ENCODE measurements around the gene SLC25A38. TPM values are rescaled to one million over a fixed set of nuclear protein-coding genes. Genes with fewer than 3 reads are reported as not detected.
A peak's percentile ranks its signal among the peaks of the same experiment; 100 is the strongest.

SLC25A38 gene
- total and polyA plus RNA-seq, 10 of the 15 experiments (the other 5 are each of a cell fraction or from before 2014, with no cell fraction given) = 15.2 to 55.2 (median 39.2) TPM

DNA sequence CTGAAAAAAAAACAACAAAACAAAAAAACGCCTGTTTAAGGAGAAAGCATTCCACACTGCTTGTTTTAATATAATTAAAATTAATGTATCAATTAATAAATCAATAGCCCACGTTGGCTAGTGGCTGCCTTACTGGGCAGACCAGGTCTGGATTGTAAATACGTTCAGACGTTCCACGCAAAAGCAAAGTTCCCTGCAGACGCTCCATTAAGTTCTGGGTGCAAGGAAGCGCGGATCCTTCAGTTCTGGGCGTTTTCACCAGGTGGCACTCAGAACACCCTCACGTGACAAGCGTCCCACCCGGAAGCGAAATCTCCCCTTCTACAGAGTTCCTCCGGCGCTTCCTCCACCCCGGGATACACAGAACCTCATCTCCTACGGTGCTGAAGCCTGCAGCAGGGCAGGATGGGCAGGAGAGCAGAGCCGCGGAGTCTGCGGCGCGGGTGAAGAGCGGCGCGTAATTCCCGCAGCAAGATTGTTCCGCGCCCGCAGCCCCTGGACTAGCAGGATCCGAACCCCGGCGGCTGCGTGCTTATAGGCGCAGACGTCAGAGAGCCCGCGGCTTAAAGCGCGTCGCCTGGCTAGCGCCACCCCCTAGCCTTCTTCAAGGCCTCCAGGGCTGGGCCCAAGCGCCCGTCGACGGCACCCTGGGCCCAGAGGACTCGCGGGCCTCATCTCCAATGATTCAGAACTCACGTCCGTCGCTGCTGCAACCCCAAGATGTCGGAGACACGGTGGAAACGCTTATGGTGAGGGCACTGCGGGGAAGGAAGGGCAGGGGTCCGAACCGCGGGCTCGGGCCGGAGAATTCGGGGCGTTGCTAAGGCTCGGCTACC lies at the start of gene SLC25A38 (continued):
- TF ChIP-seq POLR2AphosphoS5 (IDR thresholded peaks at IDR 0.05; ENCODE audit: low read length) (peak; percentile 58), NBN (IDR thresholded peaks at IDR 0.05) (0 out of 2 replicates have a peak, but pooled peaks have one; percentile 75), ZNF622 (IDR thresholded peaks at IDR 0.05) (no peak), STAT1 (conservative IDR thresholded peaks at IDR 0.05) (no peak), MTA2 (IDR thresholded peaks at IDR 0.05; ENCODE audit: low read depth) (no peak), TBL1XR1 (IDR thresholded peaks at IDR 0.05; ENCODE audit: low read depth, low read length) (peak; percentile 20; the same call in 1 of the 2 replicates), MTA3 (IDR thresholded peaks at IDR 0.05; ENCODE audit: borderline replicate concordance, low read length) (no peak), IKZF2 (IDR thresholded peaks at IDR 0.05) (peak; percentile 52 to 62; a peak in 2 of 4 replicates), JUNB (IDR thresholded peaks at IDR 0.05) (no peak), CHD4 (IDR thresholded peaks at IDR 0.05) (no peak), YBX1 (IDR thresholded peaks at IDR 0.05) (no peak), MEF2A (IDR thresholded peaks at IDR 0.05; ENCODE audit: insufficient read depth, low read depth, low read length) (no peak)
- TF ChIP-seq, protein P1, sequence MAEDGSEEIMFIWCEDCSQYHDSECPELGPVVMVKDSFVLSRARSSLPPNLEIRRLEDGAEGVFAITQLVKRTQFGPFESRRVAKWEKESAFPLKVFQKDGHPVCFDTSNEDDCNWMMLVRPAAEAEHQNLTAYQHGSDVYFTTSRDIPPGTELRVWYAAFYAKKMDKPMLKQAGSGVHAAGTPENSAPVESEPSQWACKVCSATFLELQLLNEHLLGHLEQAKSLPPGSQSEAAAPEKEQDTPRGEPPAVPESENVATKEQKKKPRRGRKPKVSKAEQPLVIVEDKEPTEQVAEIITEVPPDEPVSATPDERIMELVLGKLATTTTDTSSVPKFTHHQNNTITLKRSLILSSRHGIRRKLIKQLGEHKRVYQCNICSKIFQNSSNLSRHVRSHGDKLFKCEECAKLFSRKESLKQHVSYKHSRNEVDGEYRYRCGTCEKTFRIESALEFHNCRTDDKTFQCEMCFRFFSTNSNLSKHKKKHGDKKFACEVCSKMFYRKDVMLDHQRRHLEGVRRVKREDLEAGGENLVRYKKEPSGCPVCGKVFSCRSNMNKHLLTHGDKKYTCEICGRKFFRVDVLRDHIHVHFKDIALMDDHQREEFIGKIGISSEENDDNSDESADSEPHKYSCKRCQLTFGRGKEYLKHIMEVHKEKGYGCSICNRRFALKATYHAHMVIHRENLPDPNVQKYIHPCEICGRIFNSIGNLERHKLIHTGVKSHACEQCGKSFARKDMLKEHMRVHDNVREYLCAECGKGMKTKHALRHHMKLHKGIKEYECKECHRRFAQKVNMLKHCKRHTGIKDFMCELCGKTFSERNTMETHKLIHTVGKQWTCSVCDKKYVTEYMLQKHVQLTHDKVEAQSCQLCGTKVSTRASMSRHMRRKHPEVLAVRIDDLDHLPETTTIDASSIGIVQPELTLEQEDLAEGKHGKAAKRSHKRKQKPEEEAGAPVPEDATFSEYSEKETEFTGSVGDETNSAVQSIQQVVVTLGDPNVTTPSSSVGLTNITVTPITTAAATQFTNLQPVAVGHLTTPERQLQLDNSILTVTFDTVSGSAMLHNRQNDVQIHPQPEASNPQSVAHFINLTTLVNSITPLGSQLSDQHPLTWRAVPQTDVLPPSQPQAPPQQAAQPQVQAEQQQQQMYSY (CRISPR knock-in tag; IDR thresholded peaks at IDR 0.05) = no peak
- TF ChIP-seq, protein P2, sequence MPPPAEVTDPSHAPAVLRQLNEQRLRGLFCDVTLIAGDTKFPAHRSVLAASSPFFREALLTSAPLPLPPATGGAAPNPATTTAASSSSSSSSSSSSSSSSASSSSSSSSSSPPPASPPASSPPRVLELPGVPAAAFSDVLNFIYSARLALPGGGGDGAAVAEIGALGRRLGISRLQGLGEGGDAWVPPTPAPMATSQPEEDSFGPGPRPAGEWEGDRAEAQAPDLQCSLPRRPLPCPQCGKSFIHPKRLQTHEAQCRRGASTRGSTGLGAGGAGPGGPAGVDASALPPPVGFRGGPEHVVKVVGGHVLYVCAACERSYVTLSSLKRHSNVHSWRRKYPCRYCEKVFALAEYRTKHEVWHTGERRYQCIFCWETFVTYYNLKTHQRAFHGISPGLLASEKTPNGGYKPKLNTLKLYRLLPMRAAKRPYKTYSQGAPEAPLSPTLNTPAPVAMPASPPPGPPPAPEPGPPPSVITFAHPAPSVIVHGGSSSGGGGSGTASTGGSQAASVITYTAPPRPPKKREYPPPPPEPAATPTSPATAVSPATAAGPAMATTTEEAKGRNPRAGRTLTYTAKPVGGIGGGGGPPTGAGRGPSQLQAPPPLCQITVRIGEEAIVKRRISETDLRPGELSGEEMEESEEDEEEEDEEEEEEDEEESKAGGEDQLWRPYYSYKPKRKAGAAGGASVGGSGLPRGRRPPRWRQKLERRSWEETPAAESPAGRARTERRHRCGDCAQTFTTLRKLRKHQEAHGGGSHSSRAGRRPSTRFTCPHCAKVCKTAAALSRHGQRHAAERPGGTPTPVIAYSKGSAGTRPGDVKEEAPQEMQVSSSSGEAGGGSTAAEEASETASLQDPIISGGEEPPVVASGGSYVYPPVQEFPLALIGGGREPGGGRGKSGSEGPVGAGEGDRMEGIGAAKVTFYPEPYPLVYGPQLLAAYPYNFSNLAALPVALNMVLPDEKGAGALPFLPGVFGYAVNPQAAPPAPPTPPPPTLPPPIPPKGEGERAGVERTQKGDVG (CRISPR knock-in tag; IDR thresholded peaks at IDR 0.05) = no peak
- TF ChIP-seq, protein P3, sequence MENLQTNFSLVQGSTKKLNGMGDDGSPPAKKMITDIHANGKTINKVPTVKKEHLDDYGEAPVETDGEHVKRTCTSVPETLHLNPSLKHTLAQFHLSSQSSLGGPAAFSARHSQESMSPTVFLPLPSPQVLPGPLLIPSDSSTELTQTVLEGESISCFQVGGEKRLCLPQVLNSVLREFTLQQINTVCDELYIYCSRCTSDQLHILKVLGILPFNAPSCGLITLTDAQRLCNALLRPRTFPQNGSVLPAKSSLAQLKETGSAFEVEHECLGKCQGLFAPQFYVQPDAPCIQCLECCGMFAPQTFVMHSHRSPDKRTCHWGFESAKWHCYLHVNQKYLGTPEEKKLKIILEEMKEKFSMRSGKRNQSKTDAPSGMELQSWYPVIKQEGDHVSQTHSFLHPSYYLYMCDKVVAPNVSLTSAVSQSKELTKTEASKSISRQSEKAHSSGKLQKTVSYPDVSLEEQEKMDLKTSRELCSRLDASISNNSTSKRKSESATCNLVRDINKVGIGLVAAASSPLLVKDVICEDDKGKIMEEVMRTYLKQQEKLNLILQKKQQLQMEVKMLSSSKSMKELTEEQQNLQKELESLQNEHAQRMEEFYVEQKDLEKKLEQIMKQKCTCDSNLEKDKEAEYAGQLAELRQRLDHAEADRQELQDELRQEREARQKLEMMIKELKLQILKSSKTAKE (IDR thresholded peaks at IDR 0.05; ENCODE audit: low read depth, poor library complexity, severe bottlenecking) = peak; percentile 16
- TF ChIP-seq, protein P4, sequence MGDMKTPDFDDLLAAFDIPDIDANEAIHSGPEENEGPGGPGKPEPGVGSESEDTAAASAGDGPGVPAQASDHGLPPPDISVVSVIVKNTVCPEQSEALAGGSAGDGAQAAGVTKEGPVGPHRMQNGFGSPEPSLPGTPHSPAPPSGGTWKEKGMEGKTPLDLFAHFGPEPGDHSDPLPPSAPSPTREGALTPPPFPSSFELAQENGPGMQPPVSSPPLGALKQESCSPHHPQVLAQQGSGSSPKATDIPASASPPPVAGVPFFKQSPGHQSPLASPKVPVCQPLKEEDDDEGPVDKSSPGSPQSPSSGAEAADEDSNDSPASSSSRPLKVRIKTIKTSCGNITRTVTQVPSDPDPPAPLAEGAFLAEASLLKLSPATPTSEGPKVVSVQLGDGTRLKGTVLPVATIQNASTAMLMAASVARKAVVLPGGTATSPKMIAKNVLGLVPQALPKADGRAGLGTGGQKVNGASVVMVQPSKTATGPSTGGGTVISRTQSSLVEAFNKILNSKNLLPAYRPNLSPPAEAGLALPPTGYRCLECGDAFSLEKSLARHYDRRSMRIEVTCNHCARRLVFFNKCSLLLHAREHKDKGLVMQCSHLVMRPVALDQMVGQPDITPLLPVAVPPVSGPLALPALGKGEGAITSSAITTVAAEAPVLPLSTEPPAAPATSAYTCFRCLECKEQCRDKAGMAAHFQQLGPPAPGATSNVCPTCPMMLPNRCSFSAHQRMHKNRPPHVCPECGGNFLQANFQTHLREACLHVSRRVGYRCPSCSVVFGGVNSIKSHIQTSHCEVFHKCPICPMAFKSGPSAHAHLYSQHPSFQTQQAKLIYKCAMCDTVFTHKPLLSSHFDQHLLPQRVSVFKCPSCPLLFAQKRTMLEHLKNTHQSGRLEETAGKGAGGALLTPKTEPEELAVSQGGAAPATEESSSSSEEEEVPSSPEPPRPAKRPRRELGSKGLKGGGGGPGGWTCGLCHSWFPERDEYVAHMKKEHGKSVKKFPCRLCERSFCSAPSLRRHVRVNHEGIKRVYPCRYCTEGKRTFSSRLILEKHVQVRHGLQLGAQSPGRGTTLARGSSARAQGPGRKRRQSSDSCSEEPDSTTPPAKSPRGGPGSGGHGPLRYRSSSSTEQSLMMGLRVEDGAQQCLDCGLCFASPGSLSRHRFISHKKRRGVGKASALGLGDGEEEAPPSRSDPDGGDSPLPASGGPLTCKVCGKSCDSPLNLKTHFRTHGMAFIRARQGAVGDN (IDR thresholded peaks at IDR 0.05) = peak; percentile 71; the same call in 1 of the 2 replicates
